Osteocyte (in vitro differentiated cells): ENCODE measurements around the gene SMYD3. TPM values are rescaled to one million over a fixed set of nuclear protein-coding genes. Genes with fewer than 3 reads are reported as not detected.

Experiments used
- DNase-seq: peaks from one replicate; pipeline ENCODE4 v3.0.0; 2021; ENCODE audit warnings: mixed read lengths; ENCODE audit not compliant: unreplicated experiment; ENCODE audit errors: extremely low spot score
- H3K27ac Mint-ChIP-seq: one replicate; pipeline ENCODE4 v1.8.0; 2021; ENCODE audit warnings: mild to moderate bottlenecking, mixed read lengths; ENCODE audit not compliant: unreplicated experiment
- H3K27me3 Mint-ChIP-seq: one replicate; pipeline ENCODE4 v1.8.0; 2021; ENCODE audit warnings: mixed read lengths; ENCODE audit not compliant: unreplicated experiment
- H3K36me3 Mint-ChIP-seq: one replicate; pipeline ENCODE4 v1.8.0; 2021; ENCODE audit warnings: mixed read lengths; ENCODE audit not compliant: unreplicated experiment
- H3K4me1 Mint-ChIP-seq: one replicate; pipeline ENCODE4 v1.8.0; 2021; ENCODE audit warnings: mixed read lengths; ENCODE audit not compliant: unreplicated experiment
- H3K4me3 Mint-ChIP-seq: one replicate; pipeline ENCODE4 v1.8.0; 2021; ENCODE audit warnings: mild to moderate bottlenecking, moderate library complexity, mixed read lengths; ENCODE audit not compliant: unreplicated experiment
- H3K9me3 Mint-ChIP-seq: one replicate; pipeline ENCODE4 v1.8.0; 2021; ENCODE audit warnings: mixed read lengths; ENCODE audit not compliant: unreplicated experiment
- CTCF ChIP-seq: fragments of 200-600 bp; sonication (generic); IDR thresholded peaks from 2 replicates; pipeline ENCODE4 v1.5.0; 2021; ENCODE audit warnings: antibody characterized with exemption, mild to moderate bottlenecking, moderate library complexity
- total RNA-seq: library from RNA; stranded (reverse); gene quantifications from 2 replicates; pipeline ENCODE4 v1.2.1, GENCODE V29; 2021

Gene SMYD3
- total RNA-seq, 1 donor from 2014 or later: 22.3 TPM

GRCh38 chr1:245840971-245841370, 666.1 kb downstream of the SMYD3 start:
- Mint-ChIP-seq H3K9me3 (no peaks in the 10 kb centered on the region), H3K36me3 (peaks cover 7% of the 10 kb centered on the region), H3K27me3 (no peaks in the 10 kb centered on the region), H3K27ac (no peak overlapping the region), H3K4me3 (no peak overlapping the region), H3K4me1 (peaks cover 14% of the 10 kb centered on the region)
- no peak for TF ChIP-seq CTCF
- no peak for DNase-seq

- H3K9me3 Mint-ChIP-seq: no peaks in the 10 kb centered on the region
- H3K4me3 Mint-ChIP-seq: no peak overlapping the region
- H3K36me3 Mint-ChIP-seq: peaks cover 3% of the 10 kb centered on the region
- no peaks in the 10 kb centered on the region for H3K27me3 Mint-ChIP-seq
- H3K4me1 Mint-ChIP-seq: peaks cover 19% of the 10 kb centered on the region
- no peak for DNase-seq
- peak overlapping the region; percentile 50 for H3K27ac Mint-ChIP-seq
- no peak for TF ChIP-seq CTCF
These were observed 669.4 kb downstream of the SMYD3 start for GRCh38 chr1:245837718-245838117.

- no peak overlapping the region for H3K27ac Mint-ChIP-seq
These were observed 671.7 kb downstream of the SMYD3 start for GRCh38 chr1:245835386-245835785.

DNA sequence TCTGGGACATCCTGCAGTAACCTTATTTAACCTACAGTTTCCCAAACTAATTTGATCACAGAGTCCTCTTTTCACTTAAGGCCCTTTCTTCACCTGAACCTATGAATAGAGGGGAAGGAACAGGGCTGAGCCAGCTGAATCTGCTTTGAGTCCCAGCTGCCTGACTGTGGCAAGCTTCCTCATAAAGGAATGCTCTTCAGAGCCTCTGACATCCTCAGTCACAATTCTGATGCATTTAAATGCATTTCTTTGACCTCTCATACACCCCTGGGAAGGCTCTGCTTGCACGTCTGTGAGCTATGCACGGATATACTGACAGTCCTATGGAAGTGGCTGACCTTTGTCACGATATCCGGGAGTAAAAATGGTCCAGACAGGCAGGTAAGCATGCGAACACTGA, 673.1 kb downstream of the SMYD3 start:
- no peak for DNase-seq
- Mint-ChIP-seq H3K4me1 (peaks cover 19% of the 10 kb centered on the region), H3K4me3 (no peak overlapping the region)

More at GRCh38 chr1:245835386-245835785, 671.7 kb downstream of the SMYD3 start:
- H3K27me3 Mint-ChIP-seq: no peaks in the 10 kb centered on the region
- no peak overlapping the region for H3K4me3 Mint-ChIP-seq
- TF ChIP-seq CTCF: no peak
- peaks cover 3% of the 10 kb centered on the region for H3K36me3 Mint-ChIP-seq
- no peak for DNase-seq
- peaks cover 19% of the 10 kb centered on the region for H3K4me1 Mint-ChIP-seq
- no peaks in the 10 kb centered on the region for H3K9me3 Mint-ChIP-seq

More for the DNA sequence above, 673.1 kb downstream of the SMYD3 start:
- Mint-ChIP-seq H3K27me3 (no peaks in the 10 kb centered on the region), H3K27ac (no peak overlapping the region), H3K36me3 (peaks cover 4% of the 10 kb centered on the region), H3K9me3 (peaks cover 3% of the 10 kb centered on the region)
- no peak for TF ChIP-seq CTCF
